Keratinocyte (primary cell): Measurements from ENCODE around the gene CASQ1. TPM values are rescaled to one million over a fixed set of nuclear protein-coding genes. Genes with fewer than 3 reads are reported as not detected.

ENCODE experiments used
- DNase-seq: peaks from one replicate; pipeline ENCODE4 v3.0.0-alpha.2; 2011; ENCODE audit warnings: low read depth, missing footprints, low spot score
- FAIRE-seq: peaks from 2 replicates; lab custom pipeline; 2011; peaks lifted over from hg19 to GRCh38; lab: Jason Lieb, UNC
- H2AFZ ChIP-seq: 2 replicates; pipeline ENCODE4 v1.6.0; 2012; ENCODE audit warnings: low read length, control low read depth, inconsistent platforms; ENCODE audit not compliant: control insufficient read depth
- H3K27ac ChIP-seq: 2 replicates; pipeline ENCODE4 v1.5.1; 2011; ENCODE audit warnings: low read length; ENCODE audit not compliant: control insufficient read depth, insufficient read depth
- H3K27me3 ChIP-seq: 3 replicates; pipeline ENCODE4 v1.6.0; 2011; ENCODE audit warnings: low read length; ENCODE audit not compliant: control insufficient read depth, insufficient read depth; ENCODE audit errors: extremely low read depth
- H3K36me3 ChIP-seq, 2 experiments: 2 replicates in 1 of 2; 3 replicates in 1 of 2; pipeline ENCODE4 v1.5.1; 2011; ENCODE audit warnings: low read length in 2 of 2, mild to moderate bottlenecking in 1 of 2; ENCODE audit not compliant: control insufficient read depth in 2 of 2, insufficient read depth in 2 of 2; ENCODE audit errors: extremely low read depth in 1 of 2
- H3K4me1 ChIP-seq: 3 replicates; pipeline ENCODE4 v1.5.1; 2011; ENCODE audit warnings: low read length; ENCODE audit not compliant: control insufficient read depth, insufficient read depth; ENCODE audit errors: extremely low read depth
- H3K4me2 ChIP-seq: 3 replicates; pipeline ENCODE4 v1.6.0; 2011; ENCODE audit warnings: low read depth, low read length; ENCODE audit not compliant: control insufficient read depth, insufficient read depth; ENCODE audit errors: extremely low read depth
- H3K4me3 ChIP-seq, 3 experiments: fragments of 200-600 bp in 1 of 3; sonication (generic) in 1 of 3; 2 replicates in 2 of 3; 3 replicates in 1 of 3; pipeline ENCODE4 v1.5.1; 2011 to 2016; ENCODE audit warnings: low read length in 3 of 3, mild to moderate bottlenecking in 3 of 3, control low read depth in 2 of 3, inconsistent platforms in 1 of 3, low read depth in 1 of 3, mixed read lengths in 1 of 3, mixed run types in 1 of 3, moderate library complexity in 1 of 3; ENCODE audit not compliant: control insufficient read depth in 2 of 3, insufficient read depth in 2 of 3; ENCODE audit errors: extremely low read depth in 1 of 3
- H3K79me2 ChIP-seq: 2 replicates; pipeline ENCODE4 v1.6.0; 2012; ENCODE audit warnings: low read length; ENCODE audit not compliant: control insufficient read depth, insufficient read depth
- H3K9ac ChIP-seq: 3 replicates; pipeline ENCODE4 v1.6.0; 2011; ENCODE audit warnings: low read length; ENCODE audit not compliant: control insufficient read depth, insufficient read depth; ENCODE audit errors: extremely low read depth
- H3K9me1 ChIP-seq: 3 replicates; pipeline ENCODE4 v1.6.0; 2011; ENCODE audit warnings: low read length; ENCODE audit not compliant: control insufficient read depth, insufficient read depth; ENCODE audit errors: extremely low read depth
- H3K9me3 ChIP-seq: 2 replicates; pipeline ENCODE4 v1.5.1; 2012; ENCODE audit warnings: low read depth, low read length; ENCODE audit not compliant: control insufficient read depth
- H4K20me1 ChIP-seq: 3 replicates; pipeline ENCODE4 v1.6.0; 2011; ENCODE audit warnings: low read length; ENCODE audit not compliant: control insufficient read depth, insufficient read depth; ENCODE audit errors: extremely low read depth
- EZH2 ChIP-seq: IDR thresholded peaks from one replicate; pipeline ENCODE4 v1.6.1; 2012; ENCODE audit warnings: inconsistent platforms, mild to moderate bottlenecking, low read length, moderate library complexity
- dilution Hi-C: fragments of 300-500 bp; cut with MboI; formaldehyde crosslinking; loops from one replicate; pipeline ENCODE4 v1.7.0; 2020; ENCODE audit warnings: low sequenced_read_pairs; ENCODE audit not compliant: extremely low pct_ligation_motif_present
- polyA plus RNA-seq, 5 experiments: library from polyadenylated mRNA; depleted of rRNA in 3 of 5; stranded (reverse) in 3 of 5; stranded (forward) in 1 of 5; unstranded in 1 of 5; fragments of >200 nt; gene quantifications; 1 replicate in 1 of 5; 2 replicates in 3 of 5; 3 replicates in 1 of 5; pipeline versions ENCODE4 v1.2.1 to v1.2.3, GENCODE V29; 2011 to 2012; ENCODE audit warnings: missing spikeins in 2 of 5, low read depth in 1 of 5, low replicate concordance in 1 of 5
- TF ChIP-seq, protein P1 (sequence below), 3 experiments: IDR thresholded peaks in 1 of 3; conservative IDR thresholded peaks in 1 of 3; optimal IDR thresholded peaks in 1 of 3; 2 replicates in 2 of 3; 3 replicates in 1 of 3; pipeline versions ENCODE3 to v1.5.1; 2011; ENCODE audit warnings: low read length in 3 of 3, mild to moderate bottlenecking in 3 of 3, moderate library complexity in 2 of 3, control low read depth in 1 of 3, inconsistent platforms in 1 of 3; ENCODE audit not compliant: insufficient read depth in 2 of 3; ENCODE audit errors: extremely low read depth in 1 of 3

Gene CASQ1
- polyA plus RNA-seq, 1 donor (not counting 4 experiments of a cell fraction or from before 2014, with no cell fraction given): not detected

DNA sequence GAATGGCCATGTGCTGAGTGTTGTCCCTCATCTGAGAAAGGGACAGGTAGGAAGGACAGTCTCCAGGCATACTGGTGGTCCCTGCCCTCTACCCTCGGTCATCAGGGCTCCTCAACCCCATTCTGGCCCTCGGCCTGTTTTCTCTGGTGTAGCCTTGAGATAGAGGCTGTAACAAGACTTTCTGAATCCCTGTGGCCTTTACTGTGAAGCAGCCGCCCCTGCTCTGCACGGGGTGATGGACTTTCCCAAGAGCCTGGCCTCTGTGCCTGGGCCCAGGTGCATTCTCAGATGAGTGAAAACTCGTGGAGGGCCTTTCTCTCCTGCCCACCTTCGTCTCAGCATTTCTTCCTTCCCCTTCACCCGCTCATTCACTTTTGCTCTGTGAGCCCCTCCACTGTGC is 3.0 kb upstream of the CASQ1 start:
- Histone ChIP-seq H3K4me2 (no peak overlapping the region), H3K4me1 (no peaks in the 10 kb centered on the region), H3K36me3 (no peaks in the 10 kb centered on the region), H3K27ac (no peak overlapping the region), H3K9me1 (no peaks in the 10 kb centered on the region), H2AFZ (no peak overlapping the region), H3K79me2 (no peaks in the 10 kb centered on the region), H3K4me3 (no peak overlapping the region), H3K9ac (no peak overlapping the region), H4K20me1 (no peaks in the 10 kb centered on the region), H3K9me3 (no peaks in the 10 kb centered on the region), H3K27me3 (peaks cover 13% of the 10 kb centered on the region)
- dilution Hi-C loops: no loop called here
- DNase-seq (no peak), FAIRE-seq (no peak)
- no peak for TF ChIP-seq EZH2
- TF ChIP-seq, protein P1, sequence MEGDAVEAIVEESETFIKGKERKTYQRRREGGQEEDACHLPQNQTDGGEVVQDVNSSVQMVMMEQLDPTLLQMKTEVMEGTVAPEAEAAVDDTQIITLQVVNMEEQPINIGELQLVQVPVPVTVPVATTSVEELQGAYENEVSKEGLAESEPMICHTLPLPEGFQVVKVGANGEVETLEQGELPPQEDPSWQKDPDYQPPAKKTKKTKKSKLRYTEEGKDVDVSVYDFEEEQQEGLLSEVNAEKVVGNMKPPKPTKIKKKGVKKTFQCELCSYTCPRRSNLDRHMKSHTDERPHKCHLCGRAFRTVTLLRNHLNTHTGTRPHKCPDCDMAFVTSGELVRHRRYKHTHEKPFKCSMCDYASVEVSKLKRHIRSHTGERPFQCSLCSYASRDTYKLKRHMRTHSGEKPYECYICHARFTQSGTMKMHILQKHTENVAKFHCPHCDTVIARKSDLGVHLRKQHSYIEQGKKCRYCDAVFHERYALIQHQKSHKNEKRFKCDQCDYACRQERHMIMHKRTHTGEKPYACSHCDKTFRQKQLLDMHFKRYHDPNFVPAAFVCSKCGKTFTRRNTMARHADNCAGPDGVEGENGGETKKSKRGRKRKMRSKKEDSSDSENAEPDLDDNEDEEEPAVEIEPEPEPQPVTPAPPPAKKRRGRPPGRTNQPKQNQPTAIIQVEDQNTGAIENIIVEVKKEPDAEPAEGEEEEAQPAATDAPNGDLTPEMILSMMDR (optimal IDR thresholded peaks at IDR 0.05 in 1 of 3, IDR thresholded peaks at IDR 0.05 in 1 of 3, conservative IDR thresholded peaks at IDR 0.05 in 1 of 3; ENCODE audit: extremely low read depth in 1 of 3, insufficient read depth in 2 of 3, low read length in 3 of 3): no peak

DNA sequence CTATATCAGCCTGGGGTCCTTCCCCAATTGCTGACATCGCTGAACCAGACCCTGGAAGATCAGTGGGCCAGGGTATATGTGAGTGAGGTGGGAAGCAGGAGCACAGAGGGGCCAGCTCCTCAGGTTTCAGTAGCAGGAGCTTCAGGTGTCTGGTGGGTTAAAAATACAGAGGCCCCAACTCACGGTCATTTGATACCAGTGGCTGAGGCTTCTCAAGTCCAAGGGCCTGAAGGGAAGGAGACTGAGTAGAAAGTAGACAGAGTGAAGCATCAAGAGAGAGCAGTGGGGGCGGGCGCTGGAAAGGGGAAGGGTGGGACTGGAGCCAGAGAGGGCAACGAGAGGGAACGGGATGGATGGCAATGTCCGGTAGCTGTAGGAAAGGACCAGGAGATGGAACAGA is 2.0 kb upstream of the CASQ1 start:
- H3K9me3 ChIP-seq: no peaks in the 10 kb centered on the region
- H2AFZ ChIP-seq: no peak overlapping the region
- H3K4me2 ChIP-seq: no peak overlapping the region
- H3K9me1 ChIP-seq: no peaks in the 10 kb centered on the region
- FAIRE-seq (no peak), DNase-seq (no peak)
- H3K4me3 ChIP-seq: no peak overlapping the region
- H3K27me3 ChIP-seq: peaks cover 13% of the 10 kb centered on the region
- dilution Hi-C loops: no loop called here
- H3K79me2 ChIP-seq: no peaks in the 10 kb centered on the region
- H3K27ac ChIP-seq: no peak overlapping the region
- TF ChIP-seq, protein P1 (optimal IDR thresholded peaks at IDR 0.05 in 1 of 3, IDR thresholded peaks at IDR 0.05 in 1 of 3, conservative IDR thresholded peaks at IDR 0.05 in 1 of 3; ENCODE audit: extremely low read depth in 1 of 3, insufficient read depth in 2 of 3, low read length in 3 of 3): no peak
- no peak for TF ChIP-seq EZH2
- no peak overlapping the region for H3K9ac ChIP-seq
- no peaks in the 10 kb centered on the region for H3K36me3 ChIP-seq
- H4K20me1 ChIP-seq: no peaks in the 10 kb centered on the region
- no peaks in the 10 kb centered on the region for H3K4me1 ChIP-seq
